Endothelial cell of umbilical vein (primary cell): ENCODE measurements around the gene DDX23. TPM values are rescaled to one million over a fixed set of nuclear protein-coding genes. Genes with fewer than 3 reads are reported as not detected.

Experiments used
- BruUV-seq: library from RNA; stranded (reverse); fragments of 400-500 nt; replicated peaks from 2 replicates; lab custom pipeline; 2021; lab: Mats Ljungman, UMichigan
- CTCF ChIA-PET: fragments of 300-600, 350-600 bp; sonication (Branson Sonifier 250); formaldehyde crosslinking; loops from one replicate; lab custom pipeline; 2021; ENCODE audit warnings: antibody characterized with exemption, inconsistent platforms; lab: Charles Lee
- POLR2A ChIA-PET: fragments of 300-600, 350-600 bp; sonication (Branson Sonifier 250); formaldehyde crosslinking; loops from one replicate; lab custom pipeline; 2021; ENCODE audit warnings: antibody characterized with exemption, inconsistent platforms; lab: Charles Lee
- DNase-seq: peaks from one replicate; pipeline ENCODE4 v3.0.0-alpha.2; 2011; ENCODE audit warnings: low read depth, low spot score
- FAIRE-seq: peaks from 2 replicates; lab custom pipeline; 2011; peaks lifted over from hg19 to GRCh38; lab: Jason Lieb, UNC
- H2AFZ ChIP-seq: 2 replicates; pipeline ENCODE4 v1.6.0; 2012; ENCODE audit warnings: low read depth, low read length, control low read depth, inconsistent platforms
- H3K27ac ChIP-seq: 2 replicates; pipeline ENCODE4 v1.5.1; 2011; ENCODE audit warnings: low read depth, mild to moderate bottlenecking, control low read depth, low read length, moderate library complexity; ENCODE audit not compliant: insufficient read depth
- H3K27me3 ChIP-seq, 2 experiments: 2 replicates each; pipeline versions ENCODE4 v1.6.0 to v1.6.1; 2011; ENCODE audit warnings: low read length in 2 of 2, mixed read lengths in 1 of 2; ENCODE audit not compliant: control insufficient read depth in 2 of 2, insufficient read depth in 2 of 2
- H3K36me3 ChIP-seq, 2 experiments: 2 replicates in 1 of 2; 3 replicates in 1 of 2; pipeline ENCODE4 v1.5.1; 2011; ENCODE audit warnings: low read length in 2 of 2, mild to moderate bottlenecking in 1 of 2, moderate library complexity in 1 of 2; ENCODE audit not compliant: control insufficient read depth in 2 of 2, insufficient read depth in 2 of 2; ENCODE audit errors: extremely low read depth in 1 of 2
- H3K4me1 ChIP-seq: 3 replicates; pipeline ENCODE4 v1.5.1; 2011; ENCODE audit warnings: mild to moderate bottlenecking, low read length; ENCODE audit not compliant: control insufficient read depth, insufficient read depth; ENCODE audit errors: extremely low read depth
- H3K4me2 ChIP-seq: 2 replicates; pipeline ENCODE4 v1.6.1; 2011; ENCODE audit warnings: low read length, control low read depth, mixed read lengths; ENCODE audit not compliant: insufficient read depth
- H3K4me3 ChIP-seq, 3 experiments: fragments of 200-600 bp in 1 of 3; sonication (generic), shearing (Covaris generic) in 1 of 3; replicated peaks in 1 of 3; 2 replicates each; pipeline ENCODE4 v1.5.1; 2011 to 2016; ENCODE audit warnings: control low read depth in 3 of 3, low read length in 3 of 3, mild to moderate bottlenecking in 2 of 3, inconsistent platforms in 1 of 3, low read depth in 1 of 3, moderate library complexity in 1 of 3; ENCODE audit not compliant: insufficient read depth in 1 of 3
- H3K79me2 ChIP-seq: 2 replicates; pipeline ENCODE4 v1.6.0; 2012; ENCODE audit warnings: low read length, inconsistent platforms; ENCODE audit not compliant: control insufficient read depth, insufficient read depth
- H3K9ac ChIP-seq: replicated peaks from 2 replicates; pipeline ENCODE3; 2011; ENCODE audit warnings: low read length, control low read depth; ENCODE audit not compliant: insufficient read depth; ENCODE audit errors: extremely low read depth
- H3K9me1 ChIP-seq: replicated peaks from 3 replicates; pipeline ENCODE4 v1.6.0; 2011; ENCODE audit warnings: mild to moderate bottlenecking, low read length; ENCODE audit not compliant: control insufficient read depth, insufficient read depth; ENCODE audit errors: extremely low read depth
- H3K9me3 ChIP-seq: replicated peaks from 2 replicates; pipeline ENCODE4 v1.5.1; 2012; ENCODE audit warnings: low read length, inconsistent platforms; ENCODE audit not compliant: control insufficient read depth, insufficient read depth
- H4K20me1 ChIP-seq: replicated peaks from 2 replicates; pipeline ENCODE3; 2011; ENCODE audit warnings: mild to moderate bottlenecking, low read length; ENCODE audit not compliant: control insufficient read depth, insufficient read depth; ENCODE audit errors: extremely low read depth
- EZH2 ChIP-seq: IDR thresholded peaks from 2 replicates; pipeline ENCODE4 v1.6.1; 2012; ENCODE audit warnings: borderline replicate concordance, low read depth, mild to moderate bottlenecking, moderate library complexity, low read length, inconsistent platforms; ENCODE audit not compliant: severe bottlenecking
- GATA2 ChIP-seq: IDR thresholded peaks from 2 replicates; pipeline ENCODE4 v1.7.0; 2011; ENCODE audit warnings: low read depth, mild to moderate bottlenecking, moderate library complexity, mixed read lengths, low read length; ENCODE audit not compliant: insufficient read length, insufficient read depth
- JUN ChIP-seq: IDR thresholded peaks from 2 replicates; pipeline ENCODE4 v1.6.1; 2011; ENCODE audit warnings: borderline replicate concordance, low read depth; ENCODE audit not compliant: insufficient read length, insufficient read depth
- POLR2A ChIP-seq: IDR thresholded peaks from 2 replicates; pipeline ENCODE4 v1.6.1; 2012; ENCODE audit warnings: low read depth, mild to moderate bottlenecking, control low read depth, low read length
- POLR2AphosphoS5 ChIP-seq: IDR thresholded peaks from 2 replicates; pipeline ENCODE4 v1.6.1; 2012; ENCODE audit warnings: low read depth, mild to moderate bottlenecking, control low read depth, low read length, moderate library complexity; ENCODE audit not compliant: insufficient read depth
- dilution Hi-C: fragments of 300-500 bp; cut with MboI; formaldehyde crosslinking; loops from one replicate; pipeline ENCODE4 v1.15.0; 2019; ENCODE audit warnings: low sequenced_read_pairs; ENCODE audit not compliant: extremely low pct_ligation_motif_present
- intact Hi-C: fragments of 100-400 bp; cut with micrococcal nuclease; formaldehyde crosslinking; loops from one replicate; pipeline ENCODE4 v1.10.0; 2022
- polyA plus RNA-seq, 4 experiments: library from polyadenylated mRNA; depleted of rRNA in 3 of 4; stranded (reverse) in 3 of 4; unstranded in 1 of 4; fragments of >200 nt; gene quantifications; 2 replicates each; pipeline versions ENCODE4 v1.2.1 to v1.2.3, GENCODE V29; 2011 to 2012; ENCODE audit warnings: missing spikeins in 1 of 4
- total RNA-seq: library from RNA; stranded (reverse); gene quantifications from 2 replicates; pipeline ENCODE4 v1.2.3, GENCODE V29; 2021
- TF ChIP-seq, protein P1 (sequence below): IDR thresholded peaks from 2 replicates; pipeline ENCODE4 v1.6.1; 2011; ENCODE audit not compliant: insufficient read depth, insufficient read length
- TF ChIP-seq, protein P2 (sequence below), 2 donors: IDR thresholded peaks; 1 replicate in 1 of 2; 2 replicates in 1 of 2; pipeline ENCODE4 v1.5.1; 2011; ENCODE audit warnings: low read length in 2 of 2, mild to moderate bottlenecking in 2 of 2, moderate library complexity in 2 of 2, control low read depth in 1 of 2, inconsistent platforms in 1 of 2, low read depth in 1 of 2; ENCODE audit not compliant: insufficient read depth in 1 of 2; ENCODE audit errors: extremely low read depth in 1 of 2

DDX23 gene
- total and polyA plus RNA-seq, 2 donors (not counting 3 experiments of a cell fraction or from before 2014, with no cell fraction given), result 56.0 to 107 TPM

DNA sequence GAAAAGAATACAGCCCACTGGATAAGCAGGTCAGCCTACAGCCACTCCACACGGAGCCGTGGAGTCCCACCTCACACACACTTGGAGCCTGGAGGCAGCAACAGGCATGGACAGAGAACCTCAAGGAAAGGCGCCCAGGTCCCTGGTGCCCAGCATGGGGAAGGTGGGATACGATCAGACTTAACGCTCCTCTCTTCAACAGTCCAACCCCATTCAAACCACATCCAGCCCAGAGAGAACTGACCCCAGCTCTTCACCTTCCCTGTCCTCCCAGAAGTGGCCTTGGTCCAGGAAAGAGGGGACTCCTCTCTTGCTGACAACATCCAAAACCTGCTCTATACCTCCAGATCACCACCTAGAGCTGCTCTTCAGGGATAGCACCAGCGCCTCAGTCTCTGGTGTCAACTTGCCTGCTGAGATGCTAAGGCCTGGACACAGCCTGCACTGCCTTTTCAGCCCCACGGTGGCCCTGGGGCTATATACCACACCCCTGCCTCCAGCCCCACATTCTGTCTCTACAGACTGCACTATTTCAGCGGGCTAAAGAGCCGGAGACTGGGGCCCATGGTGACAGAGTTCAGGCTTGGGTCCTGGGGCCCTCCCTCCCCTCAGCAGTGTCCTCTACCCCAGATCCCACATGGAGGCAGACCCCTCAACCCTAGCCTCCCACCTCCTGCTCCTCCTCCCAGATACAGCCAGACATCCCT is 70.1 kb downstream of the DDX23 start:
- peaks cover under 1% of the 10 kb centered on the region for H3K79me2 ChIP-seq
- POLR2A ChIA-PET, result no interaction called here
- no peak overlapping the region for H3K4me3 ChIP-seq
- dilution Hi-C loops, result no loop called here
- no peak for DNase-seq
- H3K9ac ChIP-seq, result no peak overlapping the region
- no peak for FAIRE-seq
- H3K27ac ChIP-seq, result no peak overlapping the region
- H2AFZ ChIP-seq, result no peak overlapping the region
- CTCF ChIA-PET, result no interaction called here
- H3K9me1 ChIP-seq, result no peaks in the 10 kb centered on the region
- peaks cover 16% of the 10 kb centered on the region for H3K4me1 ChIP-seq
- H3K36me3 ChIP-seq, result peaks cover 2 to 7% of the 10 kb centered on the region in 2 experiments
- intact Hi-C loops, result loop anchor here (2.0 kb wide), 1 partner anchor 13 kb away; no protein-coding TSS in a partner anchor
- H3K27me3 ChIP-seq, result no peaks in the 10 kb centered on the region
- H4K20me1 ChIP-seq, result no peaks in the 10 kb centered on the region
- no peaks in the 10 kb centered on the region for H3K9me3 ChIP-seq
- TF ChIP-seq POLR2A, result no peak
- TF ChIP-seq, protein P1, sequence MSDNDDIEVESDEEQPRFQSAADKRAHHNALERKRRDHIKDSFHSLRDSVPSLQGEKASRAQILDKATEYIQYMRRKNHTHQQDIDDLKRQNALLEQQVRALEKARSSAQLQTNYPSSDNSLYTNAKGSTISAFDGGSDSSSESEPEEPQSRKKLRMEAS, result no peak
- no peak for TF ChIP-seq POLR2AphosphoS5
- TF ChIP-seq JUN, result no peak
- no peak for TF ChIP-seq GATA2
- TF ChIP-seq, protein P2, sequence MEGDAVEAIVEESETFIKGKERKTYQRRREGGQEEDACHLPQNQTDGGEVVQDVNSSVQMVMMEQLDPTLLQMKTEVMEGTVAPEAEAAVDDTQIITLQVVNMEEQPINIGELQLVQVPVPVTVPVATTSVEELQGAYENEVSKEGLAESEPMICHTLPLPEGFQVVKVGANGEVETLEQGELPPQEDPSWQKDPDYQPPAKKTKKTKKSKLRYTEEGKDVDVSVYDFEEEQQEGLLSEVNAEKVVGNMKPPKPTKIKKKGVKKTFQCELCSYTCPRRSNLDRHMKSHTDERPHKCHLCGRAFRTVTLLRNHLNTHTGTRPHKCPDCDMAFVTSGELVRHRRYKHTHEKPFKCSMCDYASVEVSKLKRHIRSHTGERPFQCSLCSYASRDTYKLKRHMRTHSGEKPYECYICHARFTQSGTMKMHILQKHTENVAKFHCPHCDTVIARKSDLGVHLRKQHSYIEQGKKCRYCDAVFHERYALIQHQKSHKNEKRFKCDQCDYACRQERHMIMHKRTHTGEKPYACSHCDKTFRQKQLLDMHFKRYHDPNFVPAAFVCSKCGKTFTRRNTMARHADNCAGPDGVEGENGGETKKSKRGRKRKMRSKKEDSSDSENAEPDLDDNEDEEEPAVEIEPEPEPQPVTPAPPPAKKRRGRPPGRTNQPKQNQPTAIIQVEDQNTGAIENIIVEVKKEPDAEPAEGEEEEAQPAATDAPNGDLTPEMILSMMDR (IDR thresholded peaks at IDR 0.05; ENCODE audit: extremely low read depth in 1 of 2, insufficient read depth in 1 of 2, low read depth in 1 of 2, low read length in 2 of 2), result no peak
- TF ChIP-seq EZH2, result no peak
- no TSS peak for BruUV-seq
- H3K4me2 ChIP-seq, result no peak overlapping the region
